NCI-H748 treated with DMSO at 0.1 percent for 48 hours (cell line): ENCODE data around the gene FGF8.

Experiments used
- DNase-seq: peaks from one replicate; lab custom pipeline; 2025; lab: John Stamatoyannopoulos, UW

The FGF8 gene

GRCh38 chr10:101781984-101782810 lies 6.3 kb upstream of the FGF8 start:
- DNase-seq: no peak

- no peak for DNase-seq
Measured at GRCh38 chr10:101781655-101781983, 5.7 kb upstream of the FGF8 start.

- peak; percentile 13 for DNase-seq
Measured at GRCh38 chr10:101780818-101781654, 5.1 kb upstream of the FGF8 start.

GRCh38 chr10:101780187-101780817 lies 4.4 kb upstream of the FGF8 start:
- DNase-seq: no peak

- peak; percentile 38 for DNase-seq
Measured at GRCh38 chr10:101779544-101780186, 3.8 kb upstream of the FGF8 start.

- peak; percentile 6 for DNase-seq
Measured at GRCh38 chr10:101778781-101779543, 3.0 kb upstream of the FGF8 start.

- no peak for DNase-seq
Measured at GRCh38 chr10:101778151-101778780, 2.4 kb upstream of the FGF8 start.

- DNase-seq: no peak
Measured at GRCh38 chr10:101777619-101778145, 1.8 kb upstream of the FGF8 start.

GRCh38 chr10:101776161-101776817 lies 375 bp upstream of the FGF8 start:
- no peak for DNase-seq

- no peak for DNase-seq
Measured at GRCh38 chr10:101774589-101775272, 1.2 kb downstream of the FGF8 start.

- DNase-seq: no peak
Measured at GRCh38 chr10:101773923-101774588, 1.9 kb downstream of the FGF8 start.

- DNase-seq: no peak
Measured at GRCh38 chr10:101772895-101773761, 2.8 kb downstream of the FGF8 start.

GRCh38 chr10:101772017-101772894 lies 3.7 kb downstream of the FGF8 start:
- DNase-seq: no peak

GRCh38 chr10:101771380-101771779 lies 4.5 kb downstream of the FGF8 start:
- DNase-seq: no peak

GRCh38 chr10:101770331-101771215 lies 5.3 kb downstream of the FGF8 start:
- DNase-seq: no peak
